ENCODE data around the gene FHDC1.

The FHDC1 gene

DNA sequence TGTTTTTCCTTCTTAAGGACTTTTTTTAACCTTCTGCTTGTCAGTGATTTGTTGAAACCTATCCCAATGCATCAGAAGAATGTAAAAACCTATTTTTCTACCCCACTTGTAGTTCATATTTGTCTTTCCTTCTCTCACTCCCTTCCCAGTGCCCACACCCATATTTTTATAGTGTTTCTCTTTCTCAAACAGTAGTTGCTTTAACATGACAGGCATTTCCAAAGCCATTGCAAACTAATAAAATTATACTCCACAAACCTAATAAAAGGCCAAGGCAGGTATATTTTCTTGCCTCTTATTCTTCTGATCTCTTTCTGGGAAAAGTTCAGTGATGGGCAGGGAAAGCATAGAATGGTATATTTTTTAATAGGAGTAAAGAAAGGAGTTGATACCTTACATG lies 35.7 kb upstream of the FHDC1 start:
- CTCF ChIA-PET, result no interaction called here
- POLR2A ChIA-PET, result no interaction called here
- no peak for TF ChIP-seq CTCF (IDR thresholded peaks at IDR 0.05; ENCODE audit: control extremely low read depth, extremely low read depth, low read depth, missing control alignments)
- DNase-seq (ENCODE audit: extremely low spot score), result no peak

- ChIA-PET CTCF (no interaction called here), POLR2A (no interaction called here)
- DNase-seq (ENCODE audit: extremely low spot score), result no peak
- TF ChIP-seq CTCF (IDR thresholded peaks at IDR 0.05; ENCODE audit: control extremely low read depth, extremely low read depth, low read depth, missing control alignments), result no peak
These were observed 34.9 kb upstream of the FHDC1 start for GRCh38 chr4:152901205-152901604.

DNA sequence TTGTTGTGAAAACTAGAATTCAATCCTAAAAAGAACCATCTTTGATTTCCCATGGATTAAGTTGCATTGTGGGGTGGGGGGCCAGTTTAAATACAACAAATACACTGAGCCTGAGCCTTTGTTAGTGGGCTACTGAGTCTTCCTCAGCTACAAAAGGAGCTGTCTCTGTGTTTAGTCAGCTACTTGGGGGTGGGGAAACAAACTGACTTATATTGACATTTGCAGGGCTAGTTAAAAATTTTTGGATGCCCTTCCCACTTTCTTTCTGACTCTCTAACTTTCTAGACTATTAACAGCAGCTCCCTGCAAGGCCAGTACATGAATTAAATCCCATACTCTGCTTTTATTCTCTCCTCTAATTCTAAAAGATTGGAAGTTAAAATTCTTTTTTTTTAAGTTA lies 32.5 kb upstream of the FHDC1 start:
- no peak for DNase-seq (ENCODE audit: extremely low spot score)
- ChIA-PET CTCF (interaction anchor here (2.5 kb wide), 1 partner anchor 11 kb away, joined by 9 read pairs; no protein-coding TSS in a partner anchor), POLR2A (no interaction called here)
- no peak for TF ChIP-seq CTCF (IDR thresholded peaks at IDR 0.05; ENCODE audit: control extremely low read depth, extremely low read depth, low read depth, missing control alignments)

DNA sequence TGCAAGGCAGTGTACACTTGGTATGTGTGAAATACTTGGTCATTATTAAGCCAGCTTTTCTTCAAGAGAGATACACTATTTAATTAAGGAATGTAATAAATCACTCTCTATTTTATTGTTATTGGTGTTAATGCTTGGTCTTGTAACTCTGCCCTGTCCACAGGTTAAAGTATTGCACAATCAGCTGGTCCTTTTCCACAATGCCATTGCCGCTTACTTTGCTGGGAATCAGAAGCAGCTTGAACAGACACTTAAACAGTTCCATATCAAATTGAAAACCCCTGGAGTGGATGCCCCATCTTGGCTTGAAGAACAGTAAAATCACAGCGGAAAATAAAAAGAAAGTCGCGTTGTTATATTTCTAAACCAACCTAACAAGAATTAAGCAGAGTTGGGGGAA lies 26.2 kb upstream of the FHDC1 start:
- POLR2A ChIA-PET, result no interaction called here
- no peak for TF ChIP-seq CTCF (IDR thresholded peaks at IDR 0.05; ENCODE audit: control extremely low read depth, extremely low read depth, low read depth, missing control alignments)
- CTCF ChIA-PET, result no interaction called here
- DNase-seq (ENCODE audit: extremely low spot score), result no peak

DNA sequence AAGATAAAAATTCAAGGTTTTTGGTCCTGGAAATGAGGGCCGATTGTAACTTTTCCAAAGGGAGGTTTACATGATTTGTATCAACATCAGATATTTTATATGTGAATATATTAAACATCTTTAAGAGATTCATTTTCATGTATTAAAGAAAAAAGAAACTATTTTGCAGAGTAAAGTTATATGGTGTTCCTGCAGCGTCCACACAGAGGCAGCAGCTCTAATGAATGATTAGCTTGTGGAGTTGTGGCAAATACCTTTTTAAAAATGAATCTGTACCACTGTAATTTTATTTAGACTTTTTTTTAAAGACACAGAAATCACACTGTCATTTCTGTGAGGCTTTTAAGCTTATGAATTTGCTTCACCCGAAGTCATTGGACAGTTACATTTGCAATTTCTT lies 25.6 kb upstream of the FHDC1 start:
- TF ChIP-seq CTCF (IDR thresholded peaks at IDR 0.05; ENCODE audit: control extremely low read depth, extremely low read depth, low read depth, missing control alignments), result no peak
- POLR2A ChIA-PET, result no interaction called here
- CTCF ChIA-PET, result interaction anchor here (0.8 kb wide), 1 partner anchor 11 kb away, joined by 3 read pairs; no protein-coding TSS in a partner anchor
- no peak for DNase-seq (ENCODE audit: extremely low spot score)

DNA sequence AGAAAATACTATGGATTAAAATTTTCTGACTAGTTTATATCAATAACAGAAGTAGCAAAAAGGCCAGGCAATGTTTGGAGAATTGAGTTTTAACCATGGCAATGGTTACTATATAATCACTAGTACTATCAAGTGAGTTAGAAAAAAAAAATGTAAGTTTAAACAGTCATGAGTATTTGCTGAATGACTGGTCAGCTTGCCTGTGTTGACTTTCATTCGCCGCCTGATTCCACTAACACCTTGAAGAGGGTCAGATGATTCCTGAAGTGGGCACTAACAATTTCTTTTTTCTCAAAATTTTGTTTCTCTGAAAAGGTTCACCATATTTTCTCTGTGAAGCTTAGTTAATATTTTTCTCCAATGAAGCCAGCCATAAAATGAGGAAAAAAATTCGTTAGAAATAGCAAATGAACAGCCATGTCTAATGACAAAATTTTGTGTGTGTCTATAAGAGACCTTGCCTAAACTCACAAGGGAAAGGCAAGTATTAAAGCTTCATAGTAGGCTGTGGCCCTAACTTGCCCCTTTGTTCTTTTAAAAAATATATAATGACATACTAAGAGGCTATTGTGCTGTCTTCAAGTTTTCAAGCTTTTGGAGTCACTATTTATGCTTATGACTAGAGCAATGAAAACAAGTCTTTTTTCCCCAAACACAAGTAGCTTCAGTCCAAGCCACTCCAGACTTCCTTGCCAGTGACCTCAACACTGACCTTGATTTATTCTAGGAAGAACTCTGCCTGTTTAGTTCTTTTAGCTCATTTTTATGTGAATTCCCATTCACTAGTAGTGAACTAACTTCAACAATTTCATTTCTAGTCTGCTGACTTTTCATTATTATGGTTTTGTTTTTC lies 18.4 kb upstream of the FHDC1 start:
- no peak for DNase-seq (ENCODE audit: extremely low spot score)
- TF ChIP-seq CTCF (IDR thresholded peaks at IDR 0.05; ENCODE audit: control extremely low read depth, extremely low read depth, low read depth, missing control alignments), result no peak
- POLR2A ChIA-PET, result no interaction called here
- CTCF ChIA-PET, result no interaction called here

All from GM10248 (cell line).